HEK293 (cell line): ENCODE measurements around the gene GTSE1.

ENCODE experiments used
- CTCF ChIA-PET: fragments of 350-600 bp; formaldehyde crosslinking; extraction: SDS; loops from one replicate; lab custom pipeline; 2021; ENCODE audit warnings: antibody characterized with exemption; lab: Yijun Ruan, JAX
- POLR2A ChIA-PET: fragments of 300-600 bp; formaldehyde crosslinking; extraction: SDS; loops from one replicate; lab custom pipeline; 2020; ENCODE audit warnings: antibody characterized with exemption, inconsistent platforms; lab: Yijun Ruan, JAX
- H3K27ac ChIP-seq: fragments of 200-500 bp; sonication (Bioruptor generic); 2 replicates; pipeline ENCODE4 v1.5.1; 2014; ENCODE audit warnings: low read depth, low read length, control low read depth, inconsistent platforms; ENCODE audit errors: extremely low read depth
- H3K36me3 ChIP-seq, 2 experiments: fragments of 200-500 bp in 1 of 2; sonication (Bioruptor generic) in 1 of 2; 1 replicate in 1 of 2; 2 replicates in 1 of 2; pipeline ENCODE4 v1.5.1; 2014 to 2017; ENCODE audit warnings: inconsistent platforms in 2 of 2, low read length in 2 of 2; ENCODE audit not compliant: control insufficient read depth in 2 of 2, insufficient read depth in 1 of 2
- H3K4me1 ChIP-seq: fragments of 200-500 bp; sonication (Bioruptor generic); 2 replicates; pipeline ENCODE4 v1.5.1; 2014; ENCODE audit warnings: mild to moderate bottlenecking, low read length, inconsistent platforms; ENCODE audit not compliant: control insufficient read depth, insufficient read depth
- H3K4me3 ChIP-seq: 2 replicates; pipeline ENCODE4 v1.5.1; 2011; ENCODE audit warnings: low read depth, mild to moderate bottlenecking, control low read depth, low read length, moderate library complexity
- H3K9me3 ChIP-seq: fragments of 200-500 bp; sonication (Bioruptor generic); 2 replicates; pipeline ENCODE4 v1.5.1; 2014; ENCODE audit warnings: low read depth, low read length, inconsistent platforms; ENCODE audit not compliant: control insufficient read depth, insufficient read depth
- HOXD13 ChIP-seq: sonication (generic); formaldehyde crosslinking; IDR thresholded peaks from 2 replicates; pipeline ENCODE4 v1.8.0; 2022; ENCODE audit warnings: missing genetic modification reagents, borderline replicate concordance
- IKZF3 ChIP-seq: fragments of 450-650 bp; IDR thresholded peaks from 2 replicates; pipeline ENCODE4 v1.5.0; 2018; ENCODE audit warnings: missing biosample characterization, mild to moderate bottlenecking, missing genetic modification characterization, moderate library complexity
- KLF1 ChIP-seq: fragments of 450-650 bp; formaldehyde crosslinking; IDR thresholded peaks from 2 replicates; pipeline ENCODE4 v1.5.1; 2016; ENCODE audit warnings: missing biosample characterization, missing genetic modification characterization
- KLF10 ChIP-seq: fragments of 450-650 bp; IDR thresholded peaks from 2 replicates; pipeline ENCODE4 v1.5.1; 2018; ENCODE audit warnings: missing biosample characterization, mild to moderate bottlenecking, missing genetic modification characterization
- KLF16 ChIP-seq: fragments of 450-650 bp; formaldehyde crosslinking; IDR thresholded peaks from 2 replicates; pipeline ENCODE4 v1.5.1; 2017; ENCODE audit warnings: missing biosample characterization, missing genetic modification characterization
- OSR2 ChIP-seq: fragments of 450-650 bp; formaldehyde crosslinking; IDR thresholded peaks from 2 replicates; pipeline ENCODE4 v1.5.1; 2016; ENCODE audit warnings: missing biosample characterization, missing genetic modification characterization
- SP2 ChIP-seq: fragments of 450-650 bp; formaldehyde crosslinking; IDR thresholded peaks from 2 replicates; pipeline ENCODE4 v1.5.1; 2016; ENCODE audit warnings: missing biosample characterization, missing genetic modification characterization
- YY1 ChIP-seq: fragments of 450-650 bp; formaldehyde crosslinking; IDR thresholded peaks from 2 replicates; pipeline ENCODE4 v1.5.1; 2018; ENCODE audit warnings: missing biosample characterization, missing genetic modification characterization
- ZBTB10 ChIP-seq: fragments of 450-650 bp; formaldehyde crosslinking; IDR thresholded peaks from 2 replicates; pipeline ENCODE4 v1.5.1; 2016; ENCODE audit warnings: missing biosample characterization, missing genetic modification characterization
- ZBTB44 ChIP-seq: fragments of 450-650 bp; IDR thresholded peaks from 2 replicates; pipeline ENCODE4 v1.5.1; 2018; ENCODE audit warnings: missing biosample characterization, mild to moderate bottlenecking, missing genetic modification characterization
- ZBTB7A ChIP-seq: fragments of 450-650 bp; formaldehyde crosslinking; IDR thresholded peaks from 2 replicates; pipeline ENCODE4 v1.5.1; 2016; ENCODE audit warnings: low read depth, missing biosample characterization, missing genetic modification characterization
- ZNF114 ChIP-seq: fragments of 450-650 bp; formaldehyde crosslinking; IDR thresholded peaks from 2 replicates; pipeline ENCODE4 v1.5.0; 2017; ENCODE audit warnings: missing biosample characterization, missing genetic modification characterization
- ZNF133 ChIP-seq: fragments of 450-650 bp; formaldehyde crosslinking; IDR thresholded peaks from 2 replicates; pipeline ENCODE4 v1.5.1; 2016; ENCODE audit warnings: missing biosample characterization, missing genetic modification characterization
- ZNF214 ChIP-seq: fragments of 450-650 bp; formaldehyde crosslinking; IDR thresholded peaks from 2 replicates; pipeline ENCODE4 v1.5.1; 2017; ENCODE audit warnings: missing biosample characterization, mild to moderate bottlenecking, missing genetic modification characterization, borderline replicate concordance
- ZNF223 ChIP-seq: fragments of 450-650 bp; formaldehyde crosslinking; IDR thresholded peaks from 2 replicates; pipeline ENCODE4 v1.5.1; 2016; ENCODE audit warnings: missing biosample characterization, missing genetic modification characterization
- ZNF239 ChIP-seq: fragments of 450-650 bp; formaldehyde crosslinking; IDR thresholded peaks from 2 replicates; pipeline ENCODE4 v1.5.1; 2016; ENCODE audit warnings: missing biosample characterization, missing genetic modification characterization
- ZNF311 ChIP-seq: fragments of 450-650 bp; formaldehyde crosslinking; IDR thresholded peaks from 2 replicates; pipeline ENCODE4 v1.5.1; 2017; ENCODE audit warnings: missing biosample characterization, missing genetic modification characterization, borderline replicate concordance
- ZNF548 ChIP-seq: fragments of 450-650 bp; formaldehyde crosslinking; IDR thresholded peaks from 2 replicates; pipeline ENCODE4 v1.5.1; 2016; ENCODE audit warnings: missing biosample characterization, missing genetic modification characterization
- ZNF610 ChIP-seq: fragments of 450-650 bp; formaldehyde crosslinking; IDR thresholded peaks from 2 replicates; pipeline ENCODE4 v1.5.1; 2016; ENCODE audit warnings: missing biosample characterization, missing genetic modification characterization, borderline replicate concordance
- ZNF654 ChIP-seq: fragments of 450-650 bp; formaldehyde crosslinking; IDR thresholded peaks from 2 replicates; pipeline ENCODE4 v1.5.1; 2016; ENCODE audit warnings: low read depth, missing biosample characterization, missing genetic modification characterization
- ZNF707 ChIP-seq: fragments of 450-650 bp; formaldehyde crosslinking; IDR thresholded peaks from 2 replicates; pipeline ENCODE4 v1.5.1; 2016; ENCODE audit warnings: missing biosample characterization, missing genetic modification characterization
- ZSCAN5A ChIP-seq: fragments of 450-650 bp; formaldehyde crosslinking; IDR thresholded peaks from 2 replicates; pipeline ENCODE4 v1.5.1; 2016; ENCODE audit warnings: missing biosample characterization, missing genetic modification characterization

The GTSE1 gene

GRCh38 chr22:46251816-46252380 is 44.8 kb upstream of the GTSE1 start:
- H3K9me3 ChIP-seq = no peaks in the 10 kb centered on the region
- no peak overlapping the region for H3K27ac ChIP-seq
- CTCF ChIA-PET = no interaction called here
- no peak overlapping the region for H3K4me3 ChIP-seq
- H3K36me3 ChIP-seq = peaks cover 0 to 3% of the 10 kb centered on the region in 2 experiments; a peak in 1 of 3 replicates
- peaks cover 3% of the 10 kb centered on the region; the same call in 1 of the 2 replicates for H3K4me1 ChIP-seq
- TF ChIP-seq ZNF223 (tag by site-specific recombination) (no peak), ZNF214 (no peak), KLF10 (tag by site-specific recombination) (no peak), ZBTB44 (tag by site-specific recombination) (no peak), HOXD13 (CRISPR knock-in tag) (no peak), OSR2 (tag by site-specific recombination) (no peak), KLF1 (tag by site-specific recombination) (no peak), ZNF133 (tag by site-specific recombination) (no peak), SP2 (tag by site-specific recombination) (no peak), ZNF114 (tag by site-specific recombination) (no peak), ZNF239 (tag by site-specific recombination) (no peak), YY1 (tag by site-specific recombination) (no peak), IKZF3 (tag by site-specific recombination) (no peak), ZNF610 (tag by site-specific recombination) (no peak), ZSCAN5A (no peak), ZNF654 (no peak), ZBTB7A (tag by site-specific recombination) (no peak), ZNF311 (tag by site-specific recombination) (no peak), KLF16 (tag by site-specific recombination) (no peak)
- TF ChIP-seq, all 188 proteins: peak for 0
- POLR2A ChIA-PET = interaction anchor here (2.5 kb wide), 1 partner anchor 16 kb away, joined by 8 read pairs; the partner anchor contains the start of gene TTC38

GRCh38 chr22:46256358-46256958 is 40.2 kb upstream of the GTSE1 start:
- no peaks in the 10 kb centered on the region for H3K36me3 ChIP-seq
- H3K4me1 ChIP-seq = no peaks in the 10 kb centered on the region
- H3K9me3 ChIP-seq = no peaks in the 10 kb centered on the region
- H3K4me3 ChIP-seq = no peak overlapping the region
- H3K27ac ChIP-seq = no peak overlapping the region
- TF ChIP-seq ZBTB10 (tag by site-specific recombination) (no peak), ZNF548 (tag by site-specific recombination) (no peak), ZNF707 (no peak)
- ChIA-PET POLR2A (interaction anchor here (1.6 kb wide), 1 partner anchor 11 kb away, joined by 5 read pairs; the partner anchor contains the start of gene TTC38), CTCF (interaction anchor here (0.9 kb wide), 1 partner anchor 21 kb away, joined by 3 read pairs; no protein-coding TSS in a partner anchor)
